Neuron (in vitro differentiated cells): ENCODE data around the gene SSBP2.
"Not testable (repeated sequence)": the region's sequence is repeated elsewhere in the genome, so short reads cannot be mapped to it uniquely, and the experiment has no call there.

Experiments
- H2AFZ ChIP-seq: one replicate; pipeline ENCODE4 v1.6.1; 2013; ENCODE audit warnings: low read depth, mild to moderate bottlenecking, inconsistent platforms, low read length, moderate library complexity
- H3K27me3 ChIP-seq: one replicate; pipeline ENCODE4 v1.6.1; 2013; ENCODE audit warnings: low read length; ENCODE audit not compliant: insufficient read depth
- H3K36me3 ChIP-seq: one replicate; pipeline ENCODE4 v1.6.1; 2013; ENCODE audit warnings: low read length; ENCODE audit not compliant: insufficient read depth
- H3K4me1 ChIP-seq: one replicate; pipeline ENCODE4 v1.6.1; 2013; ENCODE audit warnings: low read length; ENCODE audit not compliant: insufficient read depth
- H3K4me3 ChIP-seq: 2 replicates; pipeline ENCODE4 v1.5.1; 2013; ENCODE audit warnings: mild to moderate bottlenecking, low read length, moderate library complexity
- H3K9me3 ChIP-seq: one replicate; pipeline ENCODE4 v1.6.1; 2013; ENCODE audit warnings: low read length

The SSBP2 gene

GRCh38 chr5:81417052-81417451 is 333.8 kb downstream of the SSBP2 start:
- no peak overlapping the region for H2AFZ ChIP-seq
- no peaks in the 10 kb centered on the region for H3K27me3 ChIP-seq
- peaks cover 19% of the 10 kb centered on the region for H3K4me1 ChIP-seq
- H3K9me3 ChIP-seq: no peaks in the 10 kb centered on the region
- no peak overlapping the region for H3K4me3 ChIP-seq
- peaks cover 43% of the 10 kb centered on the region for H3K36me3 ChIP-seq

DNA sequence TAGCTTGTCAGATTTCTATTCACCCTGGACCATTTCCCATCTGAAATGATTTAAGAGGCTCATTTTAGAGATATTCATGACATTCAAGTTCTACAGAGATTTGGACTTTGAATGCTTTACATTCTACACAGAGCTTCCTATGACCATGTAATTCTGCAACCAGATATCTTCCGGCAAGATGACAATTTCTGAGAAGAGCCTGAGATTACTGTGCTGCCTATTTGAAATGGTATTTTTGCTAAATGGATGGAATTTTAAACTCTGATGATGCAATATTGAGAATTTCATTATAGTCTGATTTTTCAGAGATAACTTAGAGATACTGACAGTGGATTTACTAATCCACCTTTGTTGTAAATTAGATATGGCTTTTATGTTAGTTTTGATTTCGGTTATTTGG is 341.0 kb downstream of the SSBP2 start:
- no peak overlapping the region for H2AFZ ChIP-seq
- H3K36me3 ChIP-seq: peaks cover 8% of the 10 kb centered on the region
- H3K9me3 ChIP-seq: no peaks in the 10 kb centered on the region
- no peak overlapping the region for H3K4me3 ChIP-seq
- no peaks in the 10 kb centered on the region for H3K27me3 ChIP-seq
- H3K4me1 ChIP-seq: peaks cover 20% of the 10 kb centered on the region

GRCh38 chr5:81409361-81409760 is 341.5 kb downstream of the SSBP2 start:
- Histone ChIP-seq H2AFZ (no peak overlapping the region), H3K27me3 (no peaks in the 10 kb centered on the region), H3K4me3 (no peak overlapping the region), H3K36me3 (peaks cover 4% of the 10 kb centered on the region), H3K9me3 (no peaks in the 10 kb centered on the region), H3K4me1 (peaks cover 20% of the 10 kb centered on the region)

DNA sequence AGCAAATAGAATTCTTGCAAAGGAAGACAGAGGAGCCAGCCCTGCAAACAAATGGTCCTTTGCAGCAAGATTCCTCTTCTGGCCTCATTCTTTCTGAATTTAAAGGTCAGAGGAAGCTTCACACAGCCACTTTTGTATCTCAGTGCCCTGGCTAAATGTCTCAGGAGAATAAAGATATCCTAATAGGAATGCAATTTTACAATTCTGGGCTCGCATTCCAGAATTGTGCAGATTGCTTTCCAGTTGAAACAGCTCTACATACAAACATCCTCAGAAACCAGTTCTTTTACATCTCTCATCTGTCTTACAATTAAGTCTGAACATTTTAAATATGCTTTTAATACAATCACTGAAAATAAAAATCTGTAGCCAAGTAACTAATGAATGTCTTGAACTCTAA is 342.4 kb downstream of the SSBP2 start:
- H3K36me3 ChIP-seq: no peaks in the 10 kb centered on the region
- no peak overlapping the region for H3K4me3 ChIP-seq
- H2AFZ ChIP-seq: no peak overlapping the region
- H3K27me3 ChIP-seq: no peaks in the 10 kb centered on the region
- peaks cover 20% of the 10 kb centered on the region for H3K4me1 ChIP-seq
- H3K9me3 ChIP-seq: no peaks in the 10 kb centered on the region

DNA sequence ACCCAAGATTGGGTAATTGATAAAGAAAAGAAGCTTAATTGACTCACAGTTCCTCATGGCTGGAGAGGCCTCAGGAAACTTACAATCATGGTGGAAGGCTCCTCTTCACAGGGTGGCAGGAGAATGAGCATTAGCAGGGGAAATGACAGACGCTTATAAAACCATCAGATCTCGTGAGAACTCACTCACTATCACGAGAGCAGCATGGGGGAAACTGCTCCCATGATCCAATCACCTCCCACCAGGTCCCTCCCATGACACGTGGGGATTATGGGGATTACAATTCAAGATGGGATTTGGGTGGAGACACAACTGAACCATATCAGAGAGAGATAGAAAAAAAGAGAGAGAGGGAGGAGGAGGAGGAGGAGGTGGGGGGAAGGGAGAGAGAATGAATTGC is 343.1 kb downstream of the SSBP2 start:
- not testable (repeated sequence) for H3K4me3 ChIP-seq, H2AFZ ChIP-seq, H3K9me3 ChIP-seq, H3K36me3 ChIP-seq, H3K27me3 ChIP-seq
- H3K4me1 ChIP-seq: peaks cover 20% of the 10 kb centered on the region

DNA sequence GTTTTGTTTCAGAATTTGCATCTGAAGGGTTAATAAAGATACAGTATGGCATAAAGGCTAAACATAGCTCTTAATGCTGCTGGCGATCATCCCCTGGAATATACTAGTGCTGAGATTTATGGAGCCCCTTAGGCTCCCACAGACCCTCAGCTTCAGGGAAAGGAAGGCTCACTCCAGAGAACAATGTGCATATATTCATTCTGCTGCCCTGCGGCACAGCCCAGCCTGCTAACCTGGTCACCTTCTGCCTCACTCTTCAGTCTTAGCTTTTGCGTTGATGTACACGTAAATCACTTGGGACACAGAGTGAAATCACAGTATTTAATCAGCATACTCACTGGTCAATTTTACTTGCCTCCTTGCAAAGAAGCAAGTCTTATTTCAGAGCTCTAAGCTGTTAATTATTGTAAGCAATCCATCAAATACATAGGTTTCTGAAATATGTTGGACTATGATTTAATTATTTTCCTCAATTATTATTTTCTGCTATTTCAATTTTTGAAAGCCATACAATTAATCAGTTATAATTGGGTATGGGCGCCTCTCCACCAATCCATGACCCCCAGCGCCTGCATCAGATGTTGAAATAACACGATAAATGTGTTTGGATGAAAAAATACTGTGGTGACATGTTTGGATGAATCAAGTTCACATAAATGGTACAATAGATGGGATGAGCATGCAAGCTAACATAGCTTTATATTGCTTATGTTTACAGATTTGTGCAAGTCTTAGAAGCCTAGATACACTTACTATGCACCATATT is 345.6 kb downstream of the SSBP2 start:
- Histone ChIP-seq H3K9me3 (no peaks in the 10 kb centered on the region), H3K27me3 (no peaks in the 10 kb centered on the region), H3K36me3 (no peaks in the 10 kb centered on the region), H2AFZ (no peak overlapping the region), H3K4me3 (no peak overlapping the region), H3K4me1 (peaks cover 20% of the 10 kb centered on the region)

GRCh38 chr5:81402192-81402930 is 348.5 kb downstream of the SSBP2 start:
- Histone ChIP-seq H3K4me3 (no peak overlapping the region), H3K27me3 (no peaks in the 10 kb centered on the region), H3K36me3 (no peaks in the 10 kb centered on the region), H2AFZ (no peak overlapping the region), H3K9me3 (no peaks in the 10 kb centered on the region), H3K4me1 (no peaks in the 10 kb centered on the region)

DNA sequence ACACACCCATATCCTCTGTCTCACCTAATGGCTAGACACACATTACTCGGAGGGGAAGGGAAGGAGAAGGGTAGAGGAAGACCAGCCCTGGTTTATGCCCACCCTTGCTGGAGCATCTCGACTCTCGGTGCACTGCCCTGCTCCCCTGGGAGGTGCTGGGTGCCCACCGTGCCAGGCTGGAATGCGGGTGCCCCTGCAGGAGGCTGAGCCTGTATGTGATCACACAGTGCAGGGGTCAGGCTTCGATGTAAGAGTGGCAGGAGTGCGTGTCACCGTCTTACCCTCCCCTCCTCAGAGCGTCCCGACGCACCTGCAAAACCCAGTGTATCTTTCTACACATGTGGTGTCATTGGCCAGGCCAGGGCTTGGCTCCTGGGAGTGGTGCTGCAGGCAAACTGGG is 349.6 kb downstream of the SSBP2 start:
- Histone ChIP-seq H2AFZ (no peak overlapping the region), H3K27me3 (no peaks in the 10 kb centered on the region), H3K36me3 (no peaks in the 10 kb centered on the region), H3K4me3 (no peak overlapping the region), H3K4me1 (no peaks in the 10 kb centered on the region), H3K9me3 (no peaks in the 10 kb centered on the region)

DNA sequence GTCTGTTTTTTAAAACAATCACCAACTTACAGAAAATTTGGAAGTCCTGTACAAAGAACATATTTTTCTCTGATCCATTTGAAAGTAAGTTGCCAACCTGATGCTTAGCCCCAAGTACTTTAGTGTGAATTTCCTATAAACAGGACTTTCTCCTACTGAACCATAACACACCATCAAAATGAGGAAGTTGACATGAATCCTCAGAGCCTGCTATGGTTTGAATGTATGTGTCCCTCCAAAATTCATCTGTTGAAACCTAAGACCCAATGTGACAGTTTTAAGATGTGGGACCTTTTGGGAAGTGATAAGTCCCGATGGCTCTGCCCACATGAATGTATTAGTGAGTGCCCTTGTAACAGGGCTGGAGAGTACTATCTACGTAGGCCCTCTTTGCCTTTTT is 350.5 kb downstream of the SSBP2 start:
- no peaks in the 10 kb centered on the region for H3K27me3 ChIP-seq
- H3K4me1 ChIP-seq: no peaks in the 10 kb centered on the region
- no peaks in the 10 kb centered on the region for H3K9me3 ChIP-seq
- no peaks in the 10 kb centered on the region for H3K36me3 ChIP-seq
- no peak overlapping the region for H2AFZ ChIP-seq
- no peak overlapping the region for H3K4me3 ChIP-seq

DNA sequence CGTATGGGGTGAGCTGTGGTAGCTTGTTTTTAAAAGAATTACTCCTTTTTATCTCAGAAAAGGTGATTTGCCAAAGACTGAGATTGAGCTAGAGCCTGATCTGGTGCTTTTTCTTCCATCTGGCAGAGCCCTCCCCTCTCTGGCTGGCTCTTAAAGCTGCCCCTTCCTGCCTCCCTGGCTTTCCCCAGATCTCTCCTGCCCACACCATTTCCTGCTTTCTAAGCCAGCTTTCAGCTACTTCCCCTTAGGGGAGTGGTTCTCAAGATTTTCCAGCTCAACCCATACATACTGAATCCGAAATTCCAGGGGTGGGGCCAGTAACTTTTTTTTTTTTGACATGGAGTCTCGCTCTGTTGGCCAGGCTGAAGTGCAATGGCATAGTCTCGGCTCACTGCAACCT is 352.2 kb downstream of the SSBP2 start:
- Histone ChIP-seq H3K27me3 (no peaks in the 10 kb centered on the region), H3K4me1 (no peaks in the 10 kb centered on the region), H3K36me3 (no peaks in the 10 kb centered on the region), H3K9me3 (no peaks in the 10 kb centered on the region), H2AFZ (no peak overlapping the region), H3K4me3 (no peak overlapping the region)

GRCh38 chr5:81397176-81397575 is 353.7 kb downstream of the SSBP2 start:
- Histone ChIP-seq H3K27me3 (no peaks in the 10 kb centered on the region), H3K4me3 (no peak overlapping the region), H3K9me3 (no peaks in the 10 kb centered on the region), H3K4me1 (peaks cover 2% of the 10 kb centered on the region), H2AFZ (no peak overlapping the region), H3K36me3 (no peaks in the 10 kb centered on the region)

GRCh38 chr5:81395262-81395661 is 355.6 kb downstream of the SSBP2 start:
- no peak overlapping the region for H3K4me3 ChIP-seq
- H3K9me3 ChIP-seq: no peaks in the 10 kb centered on the region

DNA sequence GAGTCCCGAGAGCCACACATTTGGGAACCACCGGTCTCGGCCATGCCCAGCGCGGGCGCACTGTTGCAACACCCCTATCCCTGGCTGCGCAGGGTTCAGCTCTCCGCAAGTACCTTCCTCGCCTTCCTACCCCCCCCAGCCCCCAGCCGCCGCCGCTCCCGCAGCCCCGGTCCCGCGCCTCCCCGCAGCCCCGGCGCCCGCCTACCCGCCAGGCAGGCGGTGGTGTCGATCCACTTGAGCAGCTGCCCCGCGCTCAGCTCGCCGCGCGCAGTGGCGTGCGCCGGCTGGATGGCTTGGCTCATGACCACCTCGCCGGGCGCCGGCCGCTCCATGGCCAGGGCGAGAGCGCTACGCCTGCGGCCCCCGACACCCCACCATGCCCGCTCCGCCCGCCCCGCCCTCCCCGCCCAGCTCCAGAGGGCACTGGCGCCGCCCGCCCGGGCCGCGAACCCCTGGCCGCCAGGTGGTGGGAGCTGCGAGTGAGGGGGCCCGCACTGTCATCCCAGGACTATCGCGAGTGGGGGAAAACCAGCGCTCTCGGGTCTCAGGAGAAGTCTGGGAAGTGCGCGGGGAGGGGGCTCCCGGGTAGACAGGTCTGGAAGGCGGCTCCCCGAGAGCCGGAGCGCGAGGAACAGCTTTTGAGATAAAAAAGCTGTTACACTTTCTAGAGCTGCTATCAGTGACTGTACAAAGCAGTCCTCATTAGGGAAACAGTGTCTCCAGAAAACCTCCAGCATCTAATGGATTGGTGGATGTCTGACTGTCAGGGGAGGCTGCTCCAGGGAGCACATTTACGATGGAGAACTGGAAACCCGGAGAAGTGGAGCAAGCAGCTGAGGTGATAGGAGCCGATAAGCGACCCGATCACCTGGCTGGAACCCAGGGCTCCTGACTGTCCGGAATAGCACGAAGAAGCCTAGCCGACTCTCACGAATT is 356.8 kb downstream of the SSBP2 start, which contains the start of gene ACOT12:
Gene ACOT12, minus strand, starts transcription at position 352 of the 936 bp plus-strand sequence. Its CDS starts 20 bp downstream, at position 332.
- H2AFZ ChIP-seq: no peak within 1 kb of the TSS
- no peaks in the 10 kb centered on the region for H3K9me3 ChIP-seq
- H3K36me3 ChIP-seq: no peaks in the 10 kb centered on the region
- H3K27me3 ChIP-seq: no peaks in the 10 kb centered on the region
- peaks cover 2% of the 10 kb centered on the region for H3K4me1 ChIP-seq
- no peak within 1 kb of the TSS for H3K4me3 ChIP-seq

More at GRCh38 chr5:81395262-81395661, 355.6 kb downstream of the SSBP2 start:
- Histone ChIP-seq H3K36me3 (no peaks in the 10 kb centered on the region), H3K27me3 (no peaks in the 10 kb centered on the region), H2AFZ (no peak overlapping the region), H3K4me1 (peaks cover 2% of the 10 kb centered on the region)
